ENCODE data around the gene TIE1.
A peak's percentile ranks its signal among the peaks of the same experiment; 100 is the strongest.

TIE1 gene

DNA sequence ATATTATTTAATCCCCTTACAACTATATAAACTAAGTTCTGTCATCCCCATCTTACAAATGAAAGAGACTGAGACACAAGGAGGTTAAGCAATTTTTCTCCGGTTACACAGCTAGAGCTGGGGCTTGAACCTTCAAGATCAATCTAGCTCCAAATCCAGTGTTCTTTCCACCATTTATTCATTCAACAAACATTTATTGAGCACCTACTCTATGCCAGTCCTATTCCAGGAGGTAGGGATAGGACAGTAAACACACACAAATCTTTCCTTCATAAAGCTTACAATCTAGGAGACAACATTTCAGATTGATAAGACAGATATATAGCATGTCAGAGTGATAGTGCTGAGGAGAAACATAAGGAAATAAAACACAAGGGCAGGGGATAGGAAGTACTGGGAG, 33.9 kb upstream of the TIE1 start:
- H3K27me3 ChIP-seq (ENCODE audit: control insufficient read depth, insufficient read depth, low read length, poor library complexity, severe bottlenecking), result no peaks in the 10 kb centered on the region
- no peak overlapping the region for H3K27ac ChIP-seq (ENCODE audit: insufficient read depth, low read depth, low read length, poor library complexity, severe bottlenecking)
- no peaks in the 10 kb centered on the region for H3K36me3 ChIP-seq (ENCODE audit: control insufficient read depth, insufficient read depth, low read length)
- H3K9me3 ChIP-seq (ENCODE audit: control insufficient read depth, low read length), result no peaks in the 10 kb centered on the region
- H3K4me1 ChIP-seq (ENCODE audit: control insufficient read depth, insufficient read depth, low read length), result no peaks in the 10 kb centered on the region
- WGBS, 2 experiments, result 89 to 91% methylated on average over 1 of the region's 1 CpG
- no peak overlapping the region for H3K4me3 ChIP-seq (ENCODE audit: insufficient read depth, low read depth, low read length)

DNA sequence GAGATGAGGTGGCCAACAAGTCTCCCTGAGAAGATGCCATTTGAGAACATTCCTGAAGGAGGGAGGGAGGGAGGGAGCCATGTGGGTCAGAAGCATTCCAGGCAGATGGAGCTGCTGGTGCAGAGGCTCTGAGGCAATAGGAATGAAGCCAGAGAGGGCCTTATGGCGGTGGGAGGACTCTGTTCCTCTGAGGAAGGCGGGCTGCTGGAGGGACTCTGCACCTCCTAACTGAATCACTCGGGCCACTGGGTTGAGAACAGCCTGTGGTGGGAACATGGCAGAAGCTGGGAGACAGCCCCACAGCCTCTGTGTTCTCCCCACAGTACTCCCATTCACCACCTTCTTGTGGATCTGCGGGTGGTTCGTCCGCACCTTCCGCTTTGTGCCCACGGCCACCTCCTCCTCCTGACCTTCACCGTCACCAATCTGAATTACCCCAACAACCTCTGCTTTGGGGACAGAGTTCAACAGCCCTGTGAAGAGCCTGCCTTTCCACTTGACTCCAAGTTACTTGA, 33.4 kb upstream of the TIE1 start:
- Histone ChIP-seq H3K4me3 (ENCODE audit: insufficient read depth, low read depth, low read length) (no peak overlapping the region), H3K27ac (ENCODE audit: insufficient read depth, low read depth, low read length, poor library complexity, severe bottlenecking) (no peak overlapping the region), H3K9me3 (ENCODE audit: control insufficient read depth, low read length) (no peaks in the 10 kb centered on the region), H3K27me3 (ENCODE audit: control insufficient read depth, insufficient read depth, low read length, poor library complexity, severe bottlenecking) (no peaks in the 10 kb centered on the region), H3K4me1 (ENCODE audit: control insufficient read depth, insufficient read depth, low read length) (no peaks in the 10 kb centered on the region), H3K36me3 (ENCODE audit: control insufficient read depth, insufficient read depth, low read length) (no peaks in the 10 kb centered on the region)
- 90 to 91% methylated on average over 9 of the region's 9 CpGs for WGBS, 2 experiments

DNA sequence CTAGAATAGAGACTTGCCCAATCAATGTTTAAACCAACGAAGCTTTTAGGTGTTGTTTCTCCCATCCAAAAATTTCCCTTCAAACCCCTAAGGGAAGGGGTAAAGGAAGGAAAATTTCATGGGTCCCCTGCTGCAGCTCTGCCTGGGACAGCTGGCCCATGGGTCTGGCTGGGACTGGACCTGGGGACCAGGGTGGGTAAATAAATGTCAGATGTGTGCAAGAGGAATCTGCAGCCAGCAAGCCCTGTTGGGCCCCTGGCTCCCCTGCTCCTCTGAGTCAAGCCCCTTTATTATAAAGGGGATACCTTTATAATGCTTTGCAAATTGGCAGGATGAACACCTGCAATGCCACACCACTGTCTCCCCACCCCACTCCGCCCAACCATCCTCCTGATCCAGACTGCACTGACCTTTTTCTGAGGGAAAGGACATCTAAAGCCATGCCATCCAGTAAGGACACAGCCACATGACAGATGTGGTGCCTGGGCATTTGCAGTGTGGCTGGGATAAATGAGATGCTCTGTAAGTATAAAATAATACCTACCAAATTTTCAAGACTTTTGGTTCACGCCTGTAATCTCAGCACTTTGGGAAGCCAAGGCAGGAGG, 32.9 kb upstream of the TIE1 start:
- no peaks in the 10 kb centered on the region for H3K27me3 ChIP-seq (ENCODE audit: control insufficient read depth, insufficient read depth, low read length, poor library complexity, severe bottlenecking)
- H3K9me3 ChIP-seq (ENCODE audit: control insufficient read depth, low read length), result no peaks in the 10 kb centered on the region
- no peaks in the 10 kb centered on the region for H3K36me3 ChIP-seq (ENCODE audit: control insufficient read depth, insufficient read depth, low read length)
- no peak overlapping the region for H3K4me3 ChIP-seq (ENCODE audit: insufficient read depth, low read depth, low read length)
- 89 to 90% methylated on average over 3 of the region's 3 CpGs for WGBS, 2 experiments
- H3K27ac ChIP-seq (ENCODE audit: insufficient read depth, low read depth, low read length, poor library complexity, severe bottlenecking), result no peak overlapping the region
- no peaks in the 10 kb centered on the region for H3K4me1 ChIP-seq (ENCODE audit: control insufficient read depth, insufficient read depth, low read length)

DNA sequence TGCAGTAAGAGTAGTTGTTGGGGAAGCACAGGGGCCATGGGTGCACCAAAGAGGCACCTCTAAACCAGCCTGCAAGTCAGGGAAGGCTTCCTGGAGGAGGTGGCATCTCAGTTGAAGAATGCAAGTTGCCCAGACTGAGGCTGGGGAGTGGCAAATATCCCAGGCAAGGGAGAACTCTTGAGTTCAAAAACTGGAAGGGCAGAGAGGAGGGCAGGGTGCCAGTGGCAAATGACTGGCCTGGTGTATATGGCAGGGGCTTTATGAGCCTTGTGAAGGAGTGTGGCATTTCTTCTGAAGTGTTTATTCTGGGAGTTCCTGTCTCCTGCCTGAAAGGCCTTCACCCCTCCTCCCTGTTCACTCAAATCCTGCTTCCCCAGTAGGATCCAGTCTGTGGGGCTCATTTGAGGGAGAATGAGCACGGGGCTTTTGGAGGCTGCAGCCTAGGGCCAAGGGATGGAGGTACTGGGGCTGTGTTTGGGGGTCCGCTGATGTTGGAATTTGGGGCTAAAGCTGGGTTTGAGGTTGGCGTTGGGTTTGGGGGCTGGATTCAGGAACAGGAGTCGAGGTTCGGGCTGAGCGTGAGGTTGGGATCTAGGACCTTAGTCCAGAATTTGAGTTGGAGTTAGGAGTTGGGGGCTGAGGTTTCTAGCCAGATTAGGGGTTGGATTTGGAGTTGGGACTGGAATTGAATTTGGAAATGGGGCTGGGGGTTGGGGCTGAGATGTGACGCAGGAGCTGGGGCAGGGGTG, 31.0 kb upstream of the TIE1 start, which contains the start of gene TMEM125:
Gene TMEM125 (plus strand): TSS at position 357 of the 749 bp plus-strand sequence. CDS start 2,740 bp downstream, outside the sequence.
- H3K36me3 ChIP-seq (ENCODE audit: control insufficient read depth, insufficient read depth, low read length), result no peaks in the 10 kb centered on the region
- no peaks in the 10 kb centered on the region for H3K4me1 ChIP-seq (ENCODE audit: control insufficient read depth, insufficient read depth, low read length)
- peak within 1 kb of the TSS; percentile 45 for H3K4me3 ChIP-seq (ENCODE audit: insufficient read depth, low read depth, low read length)
- WGBS, 2 experiments, result 81 to 85% methylated on average over 7 of the region's 7 CpGs
- no peaks in the 10 kb centered on the region for H3K27me3 ChIP-seq (ENCODE audit: control insufficient read depth, insufficient read depth, low read length, poor library complexity, severe bottlenecking)
- no peak within 1 kb of the TSS for H3K27ac ChIP-seq (ENCODE audit: insufficient read depth, low read depth, low read length, poor library complexity, severe bottlenecking)
- H3K9me3 ChIP-seq (ENCODE audit: control insufficient read depth, low read length), result no peaks in the 10 kb centered on the region

DNA sequence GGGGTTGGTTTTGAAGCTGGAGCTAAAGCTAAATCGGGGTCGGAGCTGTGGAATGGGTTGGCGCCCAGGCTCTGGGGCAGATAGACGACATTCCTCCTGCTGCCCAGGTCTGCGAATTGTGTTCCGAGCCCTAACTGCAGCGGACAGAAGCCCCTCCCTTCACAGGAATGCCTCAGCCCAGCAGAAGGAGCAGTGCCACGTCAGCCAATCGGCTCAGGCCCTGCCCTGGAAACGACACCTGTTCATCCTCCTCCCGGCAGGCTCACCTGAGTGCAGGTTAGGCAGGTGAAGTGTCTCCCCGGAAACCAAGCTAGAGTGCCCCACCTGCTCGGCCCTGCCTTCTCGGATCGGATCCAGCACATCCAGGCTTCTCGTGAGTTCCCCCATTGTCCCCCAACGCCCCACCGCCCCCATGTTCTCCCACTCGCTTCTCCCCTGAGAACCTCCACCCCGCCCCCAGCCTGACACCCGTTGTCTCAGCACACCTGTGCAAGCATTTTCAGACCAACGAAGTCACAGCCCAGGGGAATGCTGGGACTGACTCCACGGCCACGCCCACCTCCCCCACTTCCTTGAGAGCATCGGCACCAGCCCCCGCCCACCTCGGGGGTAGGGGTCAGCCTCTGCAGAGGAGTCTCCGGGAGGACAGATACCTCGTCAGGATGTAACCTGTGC, 30.2 kb upstream of the TIE1 start:
- Histone ChIP-seq H3K27ac (ENCODE audit: insufficient read depth, low read depth, low read length, poor library complexity, severe bottlenecking) (no peak overlapping the region), H3K36me3 (ENCODE audit: control insufficient read depth, insufficient read depth, low read length) (no peaks in the 10 kb centered on the region), H3K9me3 (ENCODE audit: control insufficient read depth, low read length) (no peaks in the 10 kb centered on the region), H3K4me3 (ENCODE audit: insufficient read depth, low read depth, low read length) (peak overlapping the region; percentile 45), H3K27me3 (ENCODE audit: control insufficient read depth, insufficient read depth, low read length, poor library complexity, severe bottlenecking) (no peaks in the 10 kb centered on the region), H3K4me1 (ENCODE audit: control insufficient read depth, insufficient read depth, low read length) (no peaks in the 10 kb centered on the region)
- 10 to 13% methylated on average over 28 to 29 of the region's 29 CpGs for WGBS, 2 experiments

DNA sequence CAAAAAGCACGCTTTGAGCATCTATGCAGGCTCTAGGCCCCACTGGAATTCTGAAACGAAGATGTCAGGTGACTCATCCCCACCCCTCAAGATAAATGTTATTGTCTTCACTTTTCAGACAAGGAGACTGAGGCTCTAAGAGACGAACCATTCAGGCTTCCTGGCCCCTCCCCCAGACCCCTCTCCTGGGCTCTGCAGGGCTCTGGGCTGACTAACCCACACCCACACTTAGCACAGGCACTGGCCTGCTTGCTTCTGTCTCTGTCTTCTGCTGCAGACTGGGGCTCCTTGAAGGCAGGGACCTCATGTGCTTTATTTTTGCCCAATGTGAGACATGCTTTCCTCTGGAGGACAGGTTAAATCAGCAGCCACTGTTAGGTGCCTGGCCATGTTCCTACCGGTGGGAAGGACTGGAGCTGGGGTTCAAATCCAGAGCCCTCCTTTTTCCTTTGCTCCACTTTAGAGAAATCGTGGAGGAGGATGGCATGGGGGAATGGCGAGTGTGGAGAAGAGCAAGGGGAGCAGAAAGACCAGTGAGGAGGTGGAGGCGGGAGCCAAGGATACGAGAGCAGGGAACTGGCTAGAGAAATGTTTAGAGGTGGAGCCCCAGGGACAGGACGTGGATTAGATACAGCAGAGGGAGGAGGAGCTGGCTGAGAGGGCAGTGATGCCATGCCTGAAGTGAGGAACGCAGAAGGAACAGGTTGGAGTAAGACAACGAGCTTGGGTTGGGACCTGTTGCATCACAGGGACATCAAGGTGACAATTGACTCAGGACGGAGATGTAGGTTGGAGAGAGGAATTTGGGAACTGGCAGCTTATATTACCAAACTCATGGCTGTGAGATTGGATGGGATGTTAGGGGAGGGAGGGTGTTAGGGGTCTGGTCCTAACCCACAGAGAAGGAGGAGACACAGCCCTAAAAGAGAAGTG, 29.3 kb upstream of the TIE1 start:
- no peaks in the 10 kb centered on the region for H3K4me1 ChIP-seq (ENCODE audit: control insufficient read depth, insufficient read depth, low read length)
- H3K36me3 ChIP-seq (ENCODE audit: control insufficient read depth, insufficient read depth, low read length), result no peaks in the 10 kb centered on the region
- H3K27ac ChIP-seq (ENCODE audit: insufficient read depth, low read depth, low read length, poor library complexity, severe bottlenecking), result no peak overlapping the region
- no peaks in the 10 kb centered on the region for H3K27me3 ChIP-seq (ENCODE audit: control insufficient read depth, insufficient read depth, low read length, poor library complexity, severe bottlenecking)
- WGBS, 2 experiments, result 70 to 73% methylated on average over 12 of the region's 12 CpGs
- H3K4me3 ChIP-seq (ENCODE audit: insufficient read depth, low read depth, low read length), result peak overlapping the region; percentile 45
- H3K9me3 ChIP-seq (ENCODE audit: control insufficient read depth, low read length), result no peaks in the 10 kb centered on the region

DNA sequence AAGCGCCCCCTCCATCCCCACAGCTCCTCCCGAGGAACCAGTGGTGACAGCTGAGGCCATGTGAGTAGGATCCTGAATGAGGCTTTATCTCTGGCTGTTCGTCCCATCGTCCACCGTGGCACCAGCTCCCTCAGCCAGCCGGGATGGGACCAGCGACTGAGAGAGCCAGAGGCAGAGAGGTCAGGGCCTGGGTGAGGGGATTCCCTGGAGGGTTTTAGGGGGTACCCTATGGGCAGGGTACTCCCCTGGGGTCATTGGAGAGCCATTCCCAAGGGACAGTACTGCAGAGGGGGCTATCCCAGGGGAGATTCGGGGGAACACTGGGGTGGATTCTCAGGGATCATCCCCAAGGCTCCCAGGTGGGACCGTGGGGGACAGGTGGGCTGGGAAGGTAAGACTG, 28.6 kb upstream of the TIE1 start:
- Histone ChIP-seq H3K9me3 (ENCODE audit: control insufficient read depth, low read length) (no peaks in the 10 kb centered on the region), H3K4me3 (ENCODE audit: insufficient read depth, low read depth, low read length) (no peak overlapping the region), H3K27ac (ENCODE audit: insufficient read depth, low read depth, low read length, poor library complexity, severe bottlenecking) (no peak overlapping the region), H3K36me3 (ENCODE audit: control insufficient read depth, insufficient read depth, low read length) (no peaks in the 10 kb centered on the region), H3K27me3 (ENCODE audit: control insufficient read depth, insufficient read depth, low read length, poor library complexity, severe bottlenecking) (no peaks in the 10 kb centered on the region), H3K4me1 (ENCODE audit: control insufficient read depth, insufficient read depth, low read length) (no peaks in the 10 kb centered on the region)
- WGBS, 2 experiments, result 81 to 88% methylated on average over 9 of the region's 9 CpGs

DNA sequence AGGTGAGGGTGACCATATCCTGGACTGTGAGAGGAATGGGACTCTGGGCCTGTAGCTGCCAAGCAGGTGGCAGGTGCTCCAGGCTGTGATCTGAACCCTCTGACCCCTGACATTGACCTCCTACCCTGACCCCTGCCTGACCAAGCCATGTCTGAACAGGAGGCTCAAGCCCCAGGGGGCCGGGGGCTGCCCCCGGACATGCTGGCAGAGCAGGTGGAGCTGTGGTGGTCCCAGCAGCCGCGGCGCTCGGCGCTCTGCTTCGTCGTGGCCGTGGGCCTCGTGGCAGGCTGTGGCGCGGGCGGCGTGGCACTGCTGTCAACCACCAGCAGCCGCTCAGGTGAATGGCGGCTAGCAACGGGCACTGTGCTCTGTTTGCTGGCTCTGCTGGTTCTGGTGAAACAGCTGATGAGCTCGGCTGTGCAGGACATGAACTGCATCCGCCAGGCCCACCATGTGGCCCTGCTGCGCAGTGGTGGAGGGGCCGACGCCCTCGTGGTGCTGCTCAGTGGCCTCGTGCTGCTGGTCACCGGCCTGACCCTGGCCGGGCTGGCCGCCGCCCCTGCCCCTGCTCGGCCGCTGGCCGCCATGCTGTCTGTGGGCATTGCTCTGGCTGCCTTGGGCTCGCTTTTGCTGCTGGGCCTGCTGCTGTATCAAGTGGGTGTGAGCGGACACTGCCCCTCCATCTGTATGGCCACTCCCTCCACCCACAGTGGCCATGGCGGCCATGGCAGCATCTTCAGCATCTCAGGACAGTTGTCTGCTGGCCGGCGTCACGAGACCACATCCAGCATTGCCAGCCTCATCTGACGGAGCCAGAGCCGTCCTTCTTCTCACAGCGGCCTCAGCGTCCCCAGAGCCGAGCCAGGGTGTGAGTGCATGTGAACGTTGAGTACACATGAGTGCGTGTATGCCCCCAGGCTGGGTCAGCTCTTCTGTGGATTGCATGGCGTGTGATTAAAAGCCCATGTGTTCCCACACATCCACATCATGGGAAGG, 27.9 kb upstream of the TIE1 start:
- H3K27ac ChIP-seq (ENCODE audit: insufficient read depth, low read depth, low read length, poor library complexity, severe bottlenecking), result no peak overlapping the region
- 94 to 96% methylated on average over 46 of the region's 46 CpGs for WGBS, 2 experiments
- H3K9me3 ChIP-seq (ENCODE audit: control insufficient read depth, low read length), result no peaks in the 10 kb centered on the region
- no peaks in the 10 kb centered on the region for H3K4me1 ChIP-seq (ENCODE audit: control insufficient read depth, insufficient read depth, low read length)
- no peak overlapping the region for H3K4me3 ChIP-seq (ENCODE audit: insufficient read depth, low read depth, low read length)
- H3K36me3 ChIP-seq (ENCODE audit: control insufficient read depth, insufficient read depth, low read length), result no peaks in the 10 kb centered on the region
- no peaks in the 10 kb centered on the region for H3K27me3 ChIP-seq (ENCODE audit: control insufficient read depth, insufficient read depth, low read length, poor library complexity, severe bottlenecking)

DNA sequence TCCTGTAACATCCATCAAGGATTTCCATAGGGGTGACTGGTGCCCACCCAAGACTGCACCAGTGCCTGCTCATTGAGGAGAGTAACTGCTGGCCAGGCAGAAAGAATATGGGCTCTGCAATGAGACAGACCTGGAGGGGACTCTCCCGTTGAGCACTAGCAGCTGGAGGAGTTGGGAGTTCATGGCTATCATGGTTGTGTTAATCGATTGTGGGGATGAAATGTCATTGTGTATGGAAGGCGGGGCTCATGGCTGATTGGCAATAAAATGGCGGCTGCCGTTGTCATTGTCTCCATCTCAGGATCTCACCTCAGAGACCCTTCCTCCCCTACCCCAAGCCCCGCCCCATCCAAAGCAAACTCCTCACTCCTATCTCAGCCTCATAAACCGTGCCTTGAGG, 27.1 kb upstream of the TIE1 start:
- no peak overlapping the region for H3K27ac ChIP-seq (ENCODE audit: insufficient read depth, low read depth, low read length, poor library complexity, severe bottlenecking)

More for the DNA sequence above, 27.1 kb upstream of the TIE1 start:
- Histone ChIP-seq H3K4me3 (ENCODE audit: insufficient read depth, low read depth, low read length) (no peak overlapping the region), H3K36me3 (ENCODE audit: control insufficient read depth, insufficient read depth, low read length) (no peaks in the 10 kb centered on the region), H3K9me3 (ENCODE audit: control insufficient read depth, low read length) (no peaks in the 10 kb centered on the region), H3K4me1 (ENCODE audit: control insufficient read depth, insufficient read depth, low read length) (no peaks in the 10 kb centered on the region), H3K27me3 (ENCODE audit: control insufficient read depth, insufficient read depth, low read length, poor library complexity, severe bottlenecking) (no peaks in the 10 kb centered on the region)
- 95 to 98% methylated on average over 6 to 7 of the region's 7 CpGs for WGBS, 2 experiments
